M059J (cell line): Measurements from ENCODE around the gene PRSS38. TPM values are rescaled to one million over a fixed set of nuclear protein-coding genes. Genes with fewer than 3 reads are reported as not detected.
"Not testable (repeated sequence)": the region's sequence is repeated elsewhere in the genome, so short reads cannot be mapped to it uniquely, and the experiment has no call there.

Source experiments
- DNase-seq: peaks from one replicate; pipeline ENCODE4 v3.0.0-alpha.2; 2012; ENCODE audit warnings: low read depth
- total RNA-seq: library from RNA; depleted of rRNA; stranded (reverse); fragments of >200 nt; shearing (Covaris generic); gene quantifications from 2 replicates; pipeline ENCODE4 v1.2.3, GENCODE V29; 2014

PRSS38 gene
- total RNA-seq, 1 experiment from 2014 or later, result not detected

DNA sequence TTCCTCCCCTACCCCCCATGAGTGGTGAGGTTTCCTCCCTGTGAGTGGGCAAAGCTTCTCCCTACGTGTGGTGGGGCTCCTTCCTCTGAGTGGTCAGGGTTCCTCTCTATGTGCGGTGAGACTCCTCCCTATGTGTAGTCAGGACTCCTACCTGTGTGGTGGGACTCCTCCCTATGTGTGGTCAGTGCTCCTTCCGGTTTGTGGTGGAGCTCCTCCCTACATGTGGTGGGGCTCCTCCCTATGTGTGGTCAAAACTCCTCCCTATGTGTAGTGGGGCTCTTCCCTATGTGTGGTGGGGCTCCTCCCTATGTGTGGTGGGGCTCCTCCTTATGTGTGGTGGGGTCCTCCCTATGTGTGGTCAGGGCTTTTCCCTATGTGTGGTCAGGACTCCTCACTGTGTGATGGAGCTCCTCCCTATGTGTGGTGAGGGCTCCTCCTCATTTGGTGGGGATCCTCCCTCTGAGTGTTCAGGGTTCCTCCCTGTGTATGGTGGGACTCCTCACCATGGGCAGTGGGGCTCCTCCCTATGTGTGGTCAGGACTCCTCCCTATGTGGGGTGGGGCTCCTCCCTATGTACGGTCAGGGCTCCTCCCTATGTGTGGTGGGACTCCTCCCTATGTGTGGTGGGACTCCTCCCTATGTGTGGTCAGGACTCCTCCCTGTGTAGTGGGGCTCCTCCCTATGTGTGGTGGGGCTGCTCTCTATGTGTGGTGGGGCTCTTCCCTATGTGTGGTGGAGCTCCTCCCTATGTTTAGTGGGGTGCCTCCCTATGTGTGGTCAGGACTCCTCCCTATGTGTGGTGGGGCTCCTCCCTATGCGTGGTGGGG is 29.1 kb downstream of the PRSS38 start:
- no peak for DNase-seq

DNA sequence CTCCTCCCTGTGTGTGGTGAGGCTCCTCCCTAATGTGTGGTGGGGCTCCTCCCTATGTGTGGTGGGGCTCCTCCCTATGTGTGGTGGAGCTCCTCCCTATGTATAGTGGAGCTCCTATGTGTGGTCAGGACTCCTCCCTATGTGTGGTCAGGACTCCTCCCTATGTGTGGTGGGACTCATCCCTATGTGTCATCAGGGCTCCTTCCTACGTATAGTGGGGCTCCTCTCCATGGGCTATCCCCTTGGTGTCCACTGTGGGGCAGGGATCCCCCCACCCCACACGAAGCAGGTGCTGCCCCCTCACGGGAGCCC is 29.6 kb downstream of the PRSS38 start:
- no peak for DNase-seq

DNA sequence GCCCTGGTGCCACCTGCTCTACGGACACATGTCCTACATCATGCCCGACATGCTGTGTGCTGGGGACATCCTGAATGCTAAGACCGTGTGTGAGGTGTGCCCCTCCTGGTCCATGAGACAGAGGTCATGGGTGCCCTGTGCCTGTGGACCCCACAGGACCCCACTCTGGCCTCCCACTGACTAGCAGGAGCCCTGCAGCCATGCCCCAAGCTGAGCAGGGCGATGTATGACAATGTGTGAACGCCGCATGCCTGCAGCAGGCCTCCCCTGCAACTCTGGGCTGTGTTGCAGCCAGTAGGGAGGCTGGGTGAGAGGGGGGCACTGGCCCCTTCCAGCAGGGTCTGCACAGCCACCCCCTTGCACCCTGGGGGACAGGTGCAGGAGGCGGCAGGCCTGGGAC is 30.0 kb downstream of the PRSS38 start:
- no peak for DNase-seq

DNA sequence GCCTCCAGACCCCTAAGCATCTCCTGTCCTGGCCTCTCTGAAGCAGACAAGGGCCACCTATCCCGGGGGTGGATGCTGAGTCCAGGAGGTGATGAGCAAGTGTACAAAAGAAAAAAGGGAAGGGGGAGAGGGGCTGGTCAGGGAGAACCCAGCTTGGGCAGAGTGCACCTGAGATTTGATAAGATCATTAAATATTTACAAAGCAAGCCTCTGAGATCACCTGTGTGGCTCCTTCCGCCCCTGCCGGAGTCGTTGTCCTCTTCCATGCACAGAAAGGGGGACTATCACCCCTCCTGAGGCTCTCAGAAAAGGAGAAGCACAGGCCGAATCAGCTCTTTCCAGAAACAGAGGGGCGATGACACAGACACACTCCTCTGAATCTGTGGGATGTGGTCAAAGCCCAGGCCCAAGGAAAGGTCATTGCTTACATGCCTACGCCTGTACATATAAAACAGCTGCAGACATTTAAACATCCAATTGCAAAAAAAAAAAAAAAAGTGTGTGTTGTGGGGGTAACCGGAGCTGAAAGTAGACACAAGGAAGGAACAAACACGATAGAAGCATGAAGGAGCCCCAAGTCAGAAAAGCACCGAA is 30.9 kb downstream of the PRSS38 start:
- DNase-seq, result no peak

DNA sequence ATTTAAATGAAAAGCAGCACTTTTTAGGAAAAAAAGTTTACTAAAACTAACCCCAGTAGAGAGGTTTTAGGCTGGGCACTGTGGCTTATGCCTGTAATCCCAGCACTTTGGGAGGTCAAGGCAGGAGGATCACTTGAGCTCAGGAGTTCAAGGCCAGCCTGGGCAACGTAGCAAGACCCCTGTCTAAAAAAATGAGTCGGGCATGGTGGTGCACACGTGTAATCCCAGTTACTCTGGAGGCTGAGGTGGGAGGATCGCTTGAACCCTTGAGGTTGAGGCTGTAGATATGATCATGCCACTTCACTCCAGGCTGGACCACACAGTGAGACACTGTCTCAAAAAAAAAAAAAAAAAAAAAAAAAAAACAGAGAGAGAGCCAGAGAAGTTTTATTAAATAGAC is 31.6 kb downstream of the PRSS38 start:
- not testable (repeated sequence) for DNase-seq

DNA sequence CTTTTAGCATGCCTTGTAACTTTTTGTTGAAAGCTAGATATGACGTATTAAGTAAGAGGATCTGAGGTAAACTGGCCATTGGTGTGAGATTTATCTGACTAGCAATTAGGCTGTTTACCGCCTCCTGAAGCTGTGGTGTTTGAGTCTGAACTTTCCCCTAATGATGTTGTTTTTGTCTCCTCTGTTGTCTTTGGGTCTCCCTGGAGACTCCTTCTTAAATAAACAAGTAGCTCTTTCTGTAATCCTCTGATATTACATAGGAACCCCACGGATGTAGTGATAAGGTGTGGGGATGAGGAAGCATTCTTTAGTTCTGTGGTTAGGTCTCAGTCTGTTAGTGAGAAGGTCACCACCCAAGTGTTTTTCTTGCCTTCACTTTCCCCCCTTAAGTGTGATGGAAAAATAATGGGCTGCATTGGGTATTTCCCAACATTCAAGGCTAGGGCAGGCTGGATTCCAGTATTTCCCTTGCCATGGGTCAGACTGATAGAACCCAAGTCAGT is 33.0 kb downstream of the PRSS38 start:
- no peak for DNase-seq

DNA sequence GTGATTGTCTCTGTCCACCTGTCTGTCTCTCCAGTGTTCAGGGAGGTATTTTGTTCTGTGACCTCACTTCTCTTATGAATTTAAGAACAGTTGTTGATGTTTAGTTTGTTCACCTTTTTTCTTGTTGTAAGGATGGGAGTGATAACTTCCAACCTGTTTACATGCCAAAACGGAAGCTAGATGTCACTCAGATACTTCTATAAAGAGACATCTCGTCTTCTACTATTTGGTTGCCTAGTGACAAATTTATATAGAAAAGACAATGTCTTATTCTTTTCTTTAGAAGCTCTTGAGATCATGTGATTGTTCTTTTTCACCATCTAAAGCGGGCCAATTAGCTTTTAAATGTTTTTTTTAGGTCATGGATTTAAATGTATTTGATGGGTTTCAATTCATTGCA is 33.8 kb downstream of the PRSS38 start:
- DNase-seq, result no peak

DNA sequence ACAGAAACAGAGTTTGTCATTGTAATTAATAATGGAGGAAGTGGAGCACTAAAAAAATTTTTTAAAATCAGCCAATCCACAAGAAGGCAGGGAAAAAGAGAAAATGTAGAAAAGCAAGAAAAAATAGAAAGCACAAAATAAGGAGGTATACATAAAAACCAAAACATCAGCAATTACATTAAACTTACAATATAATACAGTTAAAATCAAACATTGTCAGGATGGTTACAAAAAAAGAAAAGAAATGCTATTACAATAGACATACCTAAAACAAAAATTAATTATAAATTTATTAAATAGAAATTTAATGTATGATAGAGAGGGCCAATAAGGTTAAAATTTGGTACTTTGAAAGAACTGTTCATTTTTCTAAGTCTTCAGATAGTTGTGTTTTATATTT is 38.7 kb downstream of the PRSS38 start:
- no peak for DNase-seq

DNA sequence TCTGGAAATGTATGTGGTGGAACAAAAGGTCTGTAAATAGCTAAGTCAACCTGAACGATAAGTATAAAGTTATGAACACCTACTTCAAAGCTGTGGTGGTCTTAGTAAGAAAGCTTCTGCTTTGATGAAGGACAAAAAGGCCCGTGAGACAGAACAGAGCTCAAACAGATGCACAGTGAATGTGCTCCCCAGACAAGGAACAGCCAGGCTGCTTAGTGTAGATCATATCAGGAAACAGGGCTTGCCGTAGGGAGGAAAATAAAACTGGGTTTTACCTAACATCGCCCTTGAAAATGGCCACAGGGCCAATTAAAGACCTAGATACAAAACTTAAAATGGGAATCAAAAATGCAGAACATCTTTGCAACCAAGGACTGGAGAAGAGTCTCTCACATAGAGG is 40.2 kb downstream of the PRSS38 start:
- DNase-seq, result no peak

DNA sequence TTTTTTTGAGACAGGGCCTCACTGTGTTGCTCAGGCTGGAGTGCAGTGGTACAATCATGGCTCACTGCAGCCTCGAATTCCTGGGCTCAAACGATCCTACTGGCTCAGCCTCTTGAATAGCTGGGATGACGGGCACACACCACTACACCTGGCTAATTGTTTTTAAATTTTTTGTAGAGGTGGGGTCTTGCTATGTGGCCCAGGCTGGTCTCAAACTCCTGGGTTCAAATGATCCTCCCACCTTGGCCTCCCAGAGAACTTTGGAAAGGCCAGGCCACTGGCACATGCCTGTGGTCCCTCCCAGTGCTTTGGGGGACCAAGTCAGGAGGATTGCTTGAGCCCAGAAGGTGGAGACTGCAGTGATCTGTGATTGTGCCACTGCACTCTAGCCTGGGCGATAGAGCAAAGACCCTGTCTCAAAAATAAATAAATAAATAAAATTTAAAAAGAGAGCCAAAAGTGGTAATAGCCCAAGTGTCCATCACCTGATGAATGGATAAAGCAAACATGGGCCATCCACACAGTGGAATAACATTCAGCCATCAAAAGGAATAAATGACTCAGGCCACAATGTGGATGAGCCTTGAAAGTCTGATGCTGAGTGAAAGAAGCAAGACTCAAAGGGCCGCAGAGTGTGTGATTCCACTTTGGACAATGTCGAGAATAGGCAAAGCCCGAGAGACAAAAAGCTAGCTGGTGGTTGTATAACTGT is 40.8 kb downstream of the PRSS38 start:
- DNase-seq, result no peak

DNA sequence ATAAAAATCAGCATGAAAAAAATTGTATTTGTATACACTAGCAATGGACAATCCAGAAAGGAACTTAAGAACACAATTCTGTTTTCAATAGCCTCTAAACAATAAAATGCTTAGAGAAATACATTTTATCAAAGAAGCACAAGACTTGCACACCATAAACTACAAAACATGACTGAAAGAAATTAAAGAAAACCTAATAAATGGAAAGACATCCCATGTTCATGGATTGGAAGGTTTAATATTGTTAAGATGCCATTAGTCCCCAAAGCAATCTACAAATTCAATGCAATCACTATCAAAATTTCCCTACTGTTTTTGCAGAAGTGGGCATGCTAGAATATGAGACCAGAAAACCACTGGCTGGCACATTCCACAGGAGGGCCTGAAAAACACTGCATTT is 49.4 kb downstream of the PRSS38 start:
- no peak for DNase-seq

DNA sequence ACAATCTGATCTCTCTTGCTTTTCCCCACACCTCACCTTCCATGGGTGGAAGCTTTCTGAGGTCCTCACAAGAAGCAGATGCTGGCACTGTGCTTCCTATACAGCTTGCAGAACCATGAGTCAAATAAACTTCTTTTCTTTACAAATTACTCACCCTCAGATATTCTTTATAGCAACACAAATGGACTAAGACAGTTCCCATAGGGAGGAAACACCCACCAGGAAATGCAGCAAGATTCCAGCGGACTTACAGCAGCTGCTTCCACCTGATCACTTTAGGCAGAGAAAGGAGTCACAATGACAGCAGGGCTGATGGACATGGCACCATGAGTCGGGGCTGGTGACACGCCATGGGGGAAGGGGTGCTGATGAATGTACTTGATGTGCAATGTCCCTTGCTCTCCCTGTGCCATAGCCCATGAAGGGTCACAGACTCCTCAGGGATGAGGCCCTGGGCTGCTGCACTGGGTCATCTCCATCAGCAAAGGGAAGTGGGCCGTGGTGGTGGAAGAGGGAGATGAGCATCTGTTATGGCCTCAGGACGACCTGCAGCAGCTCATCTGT is 53.9 kb downstream of the PRSS38 start:
- no peak for DNase-seq

DNA sequence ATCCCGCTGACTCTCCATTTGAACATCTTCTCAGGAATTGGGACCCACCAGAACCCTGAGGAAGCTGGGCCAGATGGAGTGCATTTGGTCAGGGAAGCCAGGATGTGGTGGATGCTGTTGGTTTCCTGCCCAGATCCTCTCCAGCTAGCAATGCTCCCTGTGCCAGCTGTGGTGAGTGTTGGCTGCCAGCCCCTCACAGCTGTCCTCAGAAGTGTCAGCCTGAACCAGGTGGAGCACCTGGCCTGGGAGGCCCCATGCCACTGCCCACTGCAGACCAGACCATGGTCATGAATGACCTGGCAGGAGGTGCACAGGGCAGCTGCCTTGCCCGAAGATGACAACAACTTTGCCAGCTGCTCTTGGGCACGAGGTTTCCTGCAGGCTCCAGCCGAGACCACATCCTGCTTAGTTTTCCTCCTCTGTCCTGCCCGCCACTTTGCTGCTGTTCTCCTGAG is 54.4 kb downstream of the PRSS38 start:
- DNase-seq, result no peak

DNA sequence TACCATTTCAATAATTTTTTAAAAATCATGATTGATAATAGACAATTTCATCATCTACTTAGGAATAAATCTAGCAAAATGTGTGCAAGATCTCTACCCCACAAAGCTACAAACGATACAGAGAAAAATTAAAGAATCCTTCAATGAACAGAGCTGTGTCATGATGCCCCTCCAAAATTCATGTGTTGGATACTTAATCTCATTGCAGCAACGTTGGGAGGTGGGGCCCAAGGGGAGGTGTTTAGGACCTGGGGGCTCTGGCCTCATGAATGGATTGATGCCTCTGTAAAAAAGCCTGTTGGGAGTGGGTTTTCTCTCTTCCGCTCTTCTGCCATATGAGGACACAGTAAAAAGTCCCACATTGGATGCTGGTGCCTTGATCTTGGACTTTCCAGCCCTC is 54.9 kb downstream of the PRSS38 start:
- no peak for DNase-seq

DNA sequence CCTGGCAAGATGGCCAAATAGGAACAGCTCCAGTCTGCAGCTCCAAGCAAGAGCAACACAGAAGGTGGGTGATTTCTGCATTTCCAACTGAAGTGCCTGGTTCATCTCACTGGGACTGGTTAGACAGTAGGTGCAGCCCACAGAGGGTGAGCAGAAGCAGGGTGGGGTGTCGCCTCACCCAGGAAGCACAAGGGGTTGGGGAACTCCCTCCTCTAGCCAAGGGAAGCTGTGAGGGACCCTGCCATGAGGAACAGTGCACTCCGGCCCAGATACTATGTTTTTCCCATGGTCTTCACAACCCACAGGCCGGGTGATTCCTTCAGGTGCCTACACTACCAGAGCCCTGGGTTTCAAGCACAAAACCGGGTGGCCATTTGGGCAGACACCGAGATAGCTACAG is 56.4 kb downstream of the PRSS38 start:
- not testable (repeated sequence) for DNase-seq

DNA sequence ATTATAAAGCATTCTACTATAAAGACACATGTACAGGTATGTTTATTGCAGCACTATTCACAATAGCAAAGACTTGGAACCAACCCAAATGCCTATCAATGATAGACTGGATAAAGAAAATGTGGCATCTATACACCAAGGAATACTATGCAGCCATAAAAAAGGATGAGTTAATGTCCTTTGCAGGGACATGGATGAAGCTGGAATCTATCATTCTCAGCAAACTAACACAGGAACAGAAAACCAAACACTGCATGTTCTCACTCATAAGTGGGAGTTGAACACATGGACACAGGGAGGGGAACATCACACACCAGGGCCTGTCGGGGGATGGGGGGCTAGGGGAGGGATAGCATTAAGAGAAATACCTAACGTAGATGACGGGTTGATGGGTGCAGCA is 62.3 kb downstream of the PRSS38 start:
- DNase-seq, result not testable (repeated sequence)

DNA sequence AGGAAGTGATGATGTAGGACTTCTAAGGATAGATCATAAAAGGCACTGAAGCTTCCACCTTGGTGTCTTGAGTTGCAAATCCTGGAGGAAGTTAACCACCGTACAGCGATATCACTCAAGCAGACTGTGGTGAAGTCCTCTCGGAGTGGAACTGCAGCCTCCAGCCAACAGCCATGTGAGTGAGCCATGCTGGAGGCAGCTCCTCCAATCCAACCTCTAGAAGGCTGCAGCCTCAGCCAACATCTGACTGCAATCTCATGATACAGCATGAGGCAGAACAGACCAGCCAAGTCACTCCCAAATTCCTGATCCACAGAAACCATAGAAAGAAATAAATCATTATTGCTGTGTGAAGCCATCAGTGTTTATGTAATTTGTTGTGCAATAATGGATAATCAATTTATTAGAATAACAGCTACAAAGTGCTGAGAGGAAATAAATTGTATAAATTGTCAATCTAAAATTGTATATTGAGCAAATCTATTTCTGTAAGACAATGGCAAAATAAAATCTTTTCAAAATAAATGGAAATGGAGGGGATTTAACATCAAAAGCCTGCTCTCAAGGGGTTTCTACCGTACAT is 65.0 kb downstream of the PRSS38 start:
- no peak for DNase-seq

DNA sequence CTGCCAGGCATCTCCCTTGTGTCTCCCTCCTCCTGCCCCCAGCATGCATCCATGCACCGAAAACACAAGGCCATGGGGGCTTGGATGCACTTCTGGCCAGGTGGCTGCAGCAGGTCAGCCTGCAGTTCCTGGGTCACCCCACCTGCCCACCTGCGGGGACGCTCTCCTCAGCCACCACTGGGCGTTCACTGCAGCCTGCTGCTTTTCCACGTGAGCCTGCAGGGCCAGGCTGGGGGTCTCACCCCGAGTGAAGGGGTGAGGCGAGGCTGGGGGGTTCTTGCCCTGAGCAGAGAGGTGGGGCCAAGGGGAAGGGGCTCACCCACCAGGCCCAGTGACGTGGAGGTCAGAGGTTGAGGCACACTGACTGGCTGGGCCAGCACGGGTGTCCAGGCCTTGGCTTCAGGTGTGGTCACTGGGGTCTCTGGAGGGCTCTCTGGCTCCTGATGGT is 67.6 kb downstream of the PRSS38 start:
- DNase-seq, result no peak

DNA sequence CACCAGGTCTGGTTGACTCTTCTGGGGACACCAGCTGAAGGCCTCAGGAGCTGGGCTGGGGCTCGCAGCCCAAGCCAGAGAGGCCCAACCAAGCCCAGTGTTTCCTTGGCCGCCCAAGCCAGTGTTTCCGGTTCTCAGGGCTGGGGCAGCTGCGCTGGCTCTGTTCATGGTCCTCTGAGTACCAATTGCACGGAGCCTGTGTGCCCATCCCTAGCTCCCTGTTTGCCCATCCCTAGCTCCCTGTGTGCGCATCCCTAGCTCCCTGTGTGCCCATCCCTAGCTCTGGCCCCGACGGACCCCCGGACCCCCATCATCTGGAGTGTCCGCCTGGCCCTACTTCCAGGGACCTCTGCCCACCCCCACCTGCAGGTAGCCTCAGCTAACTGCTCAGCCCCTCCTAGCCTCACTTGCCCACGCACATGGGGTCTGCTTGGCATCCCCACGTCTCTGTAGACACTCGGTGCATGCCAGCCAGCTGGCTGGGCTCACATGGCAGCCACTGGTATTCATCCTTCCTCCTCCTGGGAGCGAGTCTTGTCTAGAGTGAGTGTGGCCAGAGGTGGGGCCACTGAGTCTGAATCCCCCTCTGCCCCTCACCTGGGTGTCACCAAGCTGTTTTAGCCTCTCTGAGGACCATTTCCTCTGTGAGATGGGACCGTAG is 68.3 kb downstream of the PRSS38 start:
- DNase-seq, result no peak

DNA sequence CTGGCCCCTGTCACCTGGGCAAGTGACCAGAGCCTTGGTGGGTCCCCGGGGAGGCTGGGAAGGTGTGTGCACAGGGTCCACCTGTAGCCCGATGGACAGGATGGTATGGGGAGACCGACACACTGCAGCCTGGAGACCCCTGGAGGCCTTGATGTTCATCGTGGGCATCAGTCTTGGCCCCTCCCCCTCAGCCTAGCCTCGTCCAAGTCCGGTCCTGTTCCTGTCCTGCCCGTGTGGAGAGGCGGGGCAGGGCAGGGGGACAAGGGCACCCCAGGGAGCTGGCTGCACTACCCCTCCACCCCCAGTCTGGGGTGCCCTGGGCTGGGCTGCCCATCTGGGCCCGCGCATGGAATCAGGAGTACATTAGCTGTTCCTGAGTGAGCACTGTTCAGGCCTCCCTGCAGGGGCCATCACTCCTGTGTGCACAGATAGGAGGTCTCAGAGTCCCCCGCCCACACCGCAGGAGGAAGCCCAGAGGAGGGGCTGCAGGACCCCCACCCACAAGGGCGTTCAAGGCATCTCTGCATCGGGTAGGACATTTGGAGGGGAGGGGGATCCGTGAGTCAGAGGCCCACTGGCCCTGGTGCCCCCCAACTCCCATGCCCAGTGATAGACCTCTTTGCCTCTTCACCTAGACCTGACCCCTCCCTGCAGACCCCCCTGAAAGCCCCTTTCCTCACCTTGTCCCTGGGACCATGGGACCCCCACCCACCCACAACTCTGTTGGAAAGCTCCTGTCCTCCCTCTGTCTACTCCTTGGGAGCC is 69.1 kb downstream of the PRSS38 start:
- DNase-seq, result no peak
